Lower lobe of right lung (tissue), 2 donors: Measurements from ENCODE around the gene EPB41. TPM values are rescaled to one million over a fixed set of nuclear protein-coding genes. Genes with fewer than 3 reads are reported as not detected.
A peak's percentile ranks its signal among the peaks of the same experiment; 100 is the strongest.
"Not testable (repeated sequence)": the region's sequence is repeated elsewhere in the genome, so short reads cannot be mapped to it uniquely, and the experiment has no call there.

ENCODE experiments used
- ATAC-seq, 2 donors: fragments of 200-7000 bp; cut with Tn5 transposase; one replicate each; pipeline ENCODE4 v1.9.1; 2020 to 2022; ENCODE audit warnings: mild to moderate bottlenecking in 2 of 2, moderate library complexity in 2 of 2
- DNase-seq: peaks from one replicate; pipeline ENCODE4 v3.0.0-alpha.2; 2020
- H3K27ac ChIP-seq: fragments of 200-600 bp; one replicate; pipeline ENCODE4 v1.8.0; 2022
- H3K27me3 ChIP-seq: fragments of 200-600 bp; one replicate; pipeline ENCODE4 v1.8.0; 2022; ENCODE audit warnings: low read depth
- H3K36me3 ChIP-seq: fragments of 200-600 bp; one replicate; pipeline ENCODE4 v1.8.0; 2022; ENCODE audit warnings: mild to moderate bottlenecking
- H3K4me1 ChIP-seq: fragments of 200-600 bp; one replicate; pipeline ENCODE4 v1.8.0; 2022
- H3K4me3 ChIP-seq: fragments of 200-600 bp; one replicate; pipeline ENCODE4 v1.8.0; 2022; ENCODE audit warnings: mild to moderate bottlenecking
- H3K9me3 ChIP-seq: fragments of 200-600 bp; one replicate; pipeline ENCODE4 v1.8.0; 2022
- intact Hi-C: fragments of 100-400 bp; cut with DNase I; formaldehyde crosslinking; loops from one replicate; pipeline ENCODE4 v1.11.0; 2022
- total RNA-seq: library from RNA; stranded (reverse); fragmentation: NEBNext Ultra II Directional; extraction: Animal tissue kit (Norgen Biotek cat#: 25700); gene quantifications from one replicate; pipeline ENCODE4 v1.2.1, GENCODE V29; 2021
- TF ChIP-seq, protein P1 (sequence below): fragments of 200-600 bp; IDR thresholded peaks from one replicate; pipeline ENCODE4 v1.8.0; 2022; ENCODE audit warnings: antibody characterized with exemption, mild to moderate bottlenecking
- donor health status: DM: no; HTN: yes; CAD: no; lungs with severe emphysema.

EPB41 gene
- total RNA-seq, 1 donor from 2014 or later: 58.6 TPM

DNA sequence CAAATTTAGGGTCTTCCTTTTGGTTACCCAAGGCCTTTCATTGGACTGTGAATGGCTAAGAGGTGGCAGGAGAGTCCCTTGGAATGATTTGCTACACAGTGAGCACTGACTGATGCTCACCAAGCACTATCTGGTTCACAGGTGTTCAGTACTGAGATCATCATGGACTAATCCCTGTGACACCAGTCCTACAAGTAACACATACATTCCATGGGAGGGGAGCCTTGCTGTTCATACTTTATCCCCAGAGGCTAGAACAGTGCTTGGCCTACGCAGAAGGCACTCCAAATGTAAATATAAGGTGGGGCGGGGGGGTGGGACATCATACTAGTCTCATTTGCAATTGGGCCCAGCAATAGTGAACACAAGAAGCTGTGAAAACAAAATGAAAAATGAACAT is 229.8 kb downstream of the EPB41 start:
- Histone ChIP-seq H3K27ac (no peak overlapping the region), H3K4me1 (peaks cover 5% of the 10 kb centered on the region), H3K4me3 (no peak overlapping the region), H3K27me3 (no peaks in the 10 kb centered on the region), H3K36me3 (peaks cover 50% of the 10 kb centered on the region), H3K9me3 (no peaks in the 10 kb centered on the region)
- DNase-seq (no peak), ATAC-seq (no peak)
- TF ChIP-seq, protein P1, sequence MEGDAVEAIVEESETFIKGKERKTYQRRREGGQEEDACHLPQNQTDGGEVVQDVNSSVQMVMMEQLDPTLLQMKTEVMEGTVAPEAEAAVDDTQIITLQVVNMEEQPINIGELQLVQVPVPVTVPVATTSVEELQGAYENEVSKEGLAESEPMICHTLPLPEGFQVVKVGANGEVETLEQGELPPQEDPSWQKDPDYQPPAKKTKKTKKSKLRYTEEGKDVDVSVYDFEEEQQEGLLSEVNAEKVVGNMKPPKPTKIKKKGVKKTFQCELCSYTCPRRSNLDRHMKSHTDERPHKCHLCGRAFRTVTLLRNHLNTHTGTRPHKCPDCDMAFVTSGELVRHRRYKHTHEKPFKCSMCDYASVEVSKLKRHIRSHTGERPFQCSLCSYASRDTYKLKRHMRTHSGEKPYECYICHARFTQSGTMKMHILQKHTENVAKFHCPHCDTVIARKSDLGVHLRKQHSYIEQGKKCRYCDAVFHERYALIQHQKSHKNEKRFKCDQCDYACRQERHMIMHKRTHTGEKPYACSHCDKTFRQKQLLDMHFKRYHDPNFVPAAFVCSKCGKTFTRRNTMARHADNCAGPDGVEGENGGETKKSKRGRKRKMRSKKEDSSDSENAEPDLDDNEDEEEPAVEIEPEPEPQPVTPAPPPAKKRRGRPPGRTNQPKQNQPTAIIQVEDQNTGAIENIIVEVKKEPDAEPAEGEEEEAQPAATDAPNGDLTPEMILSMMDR: no peak
- intact Hi-C loops: no loop called here

DNA sequence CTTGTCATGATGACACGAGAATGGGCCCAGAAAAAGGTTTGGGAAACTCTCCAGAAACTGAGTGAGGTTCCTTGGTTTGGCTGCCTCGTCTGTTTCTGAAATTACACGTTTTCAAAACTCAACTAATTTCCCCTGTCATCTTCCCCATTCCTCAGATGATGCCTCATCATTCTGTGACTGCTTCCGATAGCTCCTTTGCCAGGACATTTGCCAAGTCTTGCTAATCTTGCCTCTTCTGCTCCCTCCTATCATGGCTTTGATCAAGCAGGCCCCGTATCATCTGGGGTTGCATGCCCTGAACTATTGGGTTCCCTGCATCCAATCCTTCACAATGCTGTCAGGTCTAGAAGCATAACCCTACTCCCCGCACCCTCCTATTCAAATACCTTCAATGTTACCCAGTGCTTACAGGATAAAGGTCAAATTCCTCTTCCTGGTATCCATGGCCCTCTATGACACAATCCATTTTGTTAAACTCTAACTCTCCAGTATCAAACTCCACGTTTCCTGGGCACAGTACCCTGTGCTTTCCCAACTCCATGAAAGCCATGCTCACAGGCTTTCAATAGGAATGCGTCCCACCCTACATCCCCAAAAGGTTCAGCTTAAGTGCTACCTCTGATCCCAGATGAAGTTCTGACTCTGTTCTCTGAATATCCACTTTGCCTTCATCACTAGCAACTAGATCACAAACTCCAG is 231.5 kb downstream of the EPB41 start:
- peak; percentile 9 to 31 for ATAC-seq
- Histone ChIP-seq H3K36me3 (peaks cover 67% of the 10 kb centered on the region), H3K9me3 (no peaks in the 10 kb centered on the region)

DNA sequence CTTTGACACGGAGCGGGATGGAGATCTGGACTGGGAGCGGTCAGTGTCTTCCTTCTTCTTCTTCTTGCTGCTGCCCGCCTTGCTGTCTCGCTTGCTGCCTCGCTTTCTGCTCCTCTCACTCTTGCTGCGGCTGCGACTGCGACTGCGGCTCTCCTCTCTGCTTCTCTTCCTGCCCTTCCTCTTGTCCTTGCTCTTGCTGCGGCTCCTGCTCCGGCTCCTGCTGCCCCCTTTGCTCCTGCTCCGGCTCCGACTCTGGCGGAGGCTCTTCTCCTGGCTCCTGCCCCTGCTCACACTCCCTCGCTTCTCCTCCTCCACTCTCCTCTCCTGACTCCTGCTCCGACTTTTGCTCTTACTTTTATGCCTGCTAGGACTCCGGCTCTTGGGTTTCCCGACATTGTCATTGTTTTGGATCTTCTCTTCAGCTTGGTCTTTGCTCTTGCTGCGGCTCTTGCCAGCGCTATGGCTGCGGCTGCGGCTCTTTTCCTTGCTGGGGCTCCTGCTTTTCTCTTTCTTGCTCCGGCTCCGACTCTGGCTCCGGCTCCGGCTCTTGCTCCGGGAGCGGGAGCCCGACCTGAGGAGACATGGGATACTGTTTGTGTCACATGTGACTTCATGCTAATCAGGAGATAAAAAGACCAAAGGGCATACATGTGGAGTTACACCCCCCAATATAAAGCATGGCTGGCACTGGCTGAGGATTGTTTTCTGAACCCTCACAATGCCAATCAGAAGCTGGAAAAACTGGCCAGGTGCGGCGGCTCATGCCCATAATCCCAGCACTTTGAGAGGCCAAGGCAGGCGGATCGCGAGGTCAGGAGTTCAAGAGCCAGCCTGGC is 234.5 kb downstream of the EPB41 start:
- TF ChIP-seq, protein P1: no peak
- Histone ChIP-seq H3K36me3 (peaks cover 96% of the 10 kb centered on the region), H3K9me3 (no peaks in the 10 kb centered on the region), H3K4me3 (no peak overlapping the region), H3K27me3 (no peaks in the 10 kb centered on the region), H3K4me1 (peaks cover 5% of the 10 kb centered on the region), H3K27ac (no peak overlapping the region)
- intact Hi-C loops: no loop called here
- ATAC-seq (no peak), DNase-seq (peak; percentile 28)

More for the DNA sequence above, 231.5 kb downstream of the EPB41 start:
- no peaks in the 10 kb centered on the region for H3K27me3 ChIP-seq
- peaks cover 5% of the 10 kb centered on the region for H3K4me1 ChIP-seq
- H3K27ac ChIP-seq: no peak overlapping the region
- H3K4me3 ChIP-seq: no peak overlapping the region
- TF ChIP-seq, protein P1: no peak
- intact Hi-C loops: no loop called here
- no peak for DNase-seq

DNA sequence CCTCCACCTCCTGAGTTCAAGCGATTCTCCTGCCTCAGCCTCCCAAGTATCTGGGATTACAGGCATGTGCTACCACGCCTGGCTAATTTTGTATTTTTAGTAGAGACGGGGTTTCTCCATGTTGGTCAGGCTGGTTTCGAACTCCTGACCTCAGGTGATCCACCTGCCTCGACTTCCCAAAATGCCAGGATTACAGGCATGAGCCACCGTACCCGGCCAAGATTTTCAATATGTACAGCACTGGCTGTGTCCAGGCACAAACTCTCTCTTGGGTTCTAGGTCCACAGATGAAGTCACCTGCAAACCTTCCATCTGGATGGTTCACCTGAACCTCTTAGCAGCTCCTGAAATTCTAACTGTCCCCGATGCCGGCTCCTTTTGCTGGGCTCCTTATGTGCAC is 236.0 kb downstream of the EPB41 start:
- ATAC-seq, H3K27me3 ChIP-seq, H3K9me3 ChIP-seq, intact Hi-C loops, H3K27ac ChIP-seq, H3K4me3 ChIP-seq, DNase-seq, H3K4me1 ChIP-seq: not testable (repeated sequence)
- H3K36me3 ChIP-seq: peaks cover 100% of the 10 kb centered on the region

DNA sequence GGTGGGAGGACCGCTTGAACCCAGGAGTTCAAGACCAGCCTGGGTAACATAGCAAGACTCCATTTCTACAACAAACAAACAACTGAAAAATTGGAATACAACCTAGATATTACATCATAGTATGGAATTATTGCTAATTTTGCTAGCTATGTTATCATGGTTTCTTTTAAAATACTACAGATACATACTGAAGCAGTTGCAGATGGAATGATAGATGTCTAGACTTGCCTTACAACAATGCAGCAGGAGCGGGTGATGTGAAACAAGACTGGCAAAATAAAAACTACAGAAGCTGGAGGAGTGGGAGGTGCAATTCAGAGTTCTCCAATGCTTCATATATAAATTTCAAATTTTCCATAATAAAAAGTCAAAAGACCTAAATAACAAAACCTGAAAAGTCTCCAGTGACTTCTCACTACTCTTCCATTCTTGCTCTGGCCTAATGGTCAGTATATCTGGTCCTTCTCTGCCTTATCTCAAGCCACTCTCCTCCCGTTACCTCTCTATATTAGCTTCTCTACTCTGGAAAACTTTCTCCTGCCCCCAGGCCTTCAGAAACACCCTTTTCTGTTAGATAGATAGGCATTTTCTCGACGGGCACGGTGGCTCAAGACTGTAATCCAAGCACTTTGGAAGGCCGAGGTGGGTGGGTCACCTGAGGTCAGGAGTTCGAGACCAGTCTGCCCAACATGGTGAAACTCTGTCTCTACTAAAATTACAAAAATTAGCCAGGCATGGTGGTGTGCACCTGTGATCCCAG is 237.9 kb downstream of the EPB41 start:
- Histone ChIP-seq H3K27ac (no peak overlapping the region), H3K36me3 (peaks cover 100% of the 10 kb centered on the region), H3K4me1 (peaks cover 14% of the 10 kb centered on the region), H3K4me3 (no peak overlapping the region), H3K27me3 (no peaks in the 10 kb centered on the region), H3K9me3 (no peaks in the 10 kb centered on the region)
- intact Hi-C loops: no loop called here
- TF ChIP-seq, protein P1: no peak
- DNase-seq (no peak), ATAC-seq (no peak)
